HS-27A (cell line): Measurements from ENCODE around the gene PKHD1.

Experiments used
- DNase-seq: peaks from one replicate; pipeline ENCODE4 v3.0.0-alpha.2; 2012; ENCODE audit warnings: low read depth, missing footprints

PKHD1 gene

GRCh38 chr6:52087498-52087999 lies at the start of gene PKHD1:
Gene PKHD1, minus strand, starts transcription at chr6:52087613. Its CDS starts 2,680 bp downstream, at chr6:52084933.
- no peak for DNase-seq

GRCh38 chr6:52136934-52137467 lies 49.6 kb upstream of the PKHD1 start:
- no peak for DNase-seq

- no peak for DNase-seq
These were observed 48.6 kb upstream of the PKHD1 start for GRCh38 chr6:52136055-52136454.

- no peak for DNase-seq
These were observed 47.8 kb upstream of the PKHD1 start for GRCh38 chr6:52135217-52135616.

GRCh38 chr6:52134011-52134410 lies 46.6 kb upstream of the PKHD1 start:
- no peak for DNase-seq

- DNase-seq = no peak
These were observed 45.9 kb upstream of the PKHD1 start for GRCh38 chr6:52133324-52133723.

GRCh38 chr6:52132292-52132691 lies 44.9 kb upstream of the PKHD1 start:
- DNase-seq = no peak

- DNase-seq = no peak
These were observed 43.0 kb upstream of the PKHD1 start for GRCh38 chr6:52130440-52130839.

GRCh38 chr6:52127957-52128356 lies 40.5 kb upstream of the PKHD1 start:
- no peak for DNase-seq

GRCh38 chr6:52126231-52126630 lies 38.8 kb upstream of the PKHD1 start:
- no peak for DNase-seq

GRCh38 chr6:52125572-52125971 lies 38.2 kb upstream of the PKHD1 start:
- no peak for DNase-seq

- DNase-seq = no peak
These were observed 37.7 kb upstream of the PKHD1 start for GRCh38 chr6:52125139-52125538.

GRCh38 chr6:52124126-52125121 lies 37.0 kb upstream of the PKHD1 start:
- no peak for DNase-seq

GRCh38 chr6:52123251-52123650 lies 35.8 kb upstream of the PKHD1 start:
- no peak for DNase-seq

- no peak for DNase-seq
These were observed 29.9 kb upstream of the PKHD1 start for GRCh38 chr6:52117352-52117751.

GRCh38 chr6:52116605-52116948 lies 29.2 kb upstream of the PKHD1 start:
- DNase-seq = no peak

GRCh38 chr6:52115891-52116604 lies 28.6 kb upstream of the PKHD1 start:
- no peak for DNase-seq

- no peak for DNase-seq
These were observed 27.8 kb upstream of the PKHD1 start for GRCh38 chr6:52115145-52115741.

GRCh38 chr6:52109171-52109571 lies 21.8 kb upstream of the PKHD1 start:
- no peak for DNase-seq

- DNase-seq = no peak
These were observed 20.7 kb upstream of the PKHD1 start for GRCh38 chr6:52108128-52108527.

GRCh38 chr6:52106994-52107393 lies 19.6 kb upstream of the PKHD1 start:
- DNase-seq = no peak

GRCh38 chr6:52104979-52105378 lies 17.6 kb upstream of the PKHD1 start:
- DNase-seq = no peak
